Astrocyte (in vitro differentiated cells and primary cell): ENCODE results near the gene DARS1.

ENCODE experiments used
- CTCF ChIP-seq: IDR thresholded peaks from 2 replicates; pipeline ENCODE4 v1.5.1; 2011; ENCODE audit warnings: low read depth, mild to moderate bottlenecking, inconsistent platforms, low read length, moderate library complexity; ENCODE audit not compliant: insufficient read depth
- EZH2 ChIP-seq: IDR thresholded peaks from 2 replicates; pipeline ENCODE4 v1.6.1; 2012; ENCODE audit warnings: mild to moderate bottlenecking, low read length, inconsistent platforms; ENCODE audit not compliant: insufficient read depth

GRCh38 chr2:135975702-135976101 lies 9.7 kb downstream of the DARS1 start:
- no peak for TF ChIP-seq CTCF
- TF ChIP-seq EZH2, result no peak
